Measurements from ENCODE around the gene ITGB6. TPM values are rescaled to one million over a fixed set of nuclear protein-coding genes. Genes with fewer than 3 reads are reported as not detected.

ITGB6 gene
- total RNA-seq, 6 donors from 2014 or later, result 52.6 to 124 (median 68.8) TPM

DNA sequence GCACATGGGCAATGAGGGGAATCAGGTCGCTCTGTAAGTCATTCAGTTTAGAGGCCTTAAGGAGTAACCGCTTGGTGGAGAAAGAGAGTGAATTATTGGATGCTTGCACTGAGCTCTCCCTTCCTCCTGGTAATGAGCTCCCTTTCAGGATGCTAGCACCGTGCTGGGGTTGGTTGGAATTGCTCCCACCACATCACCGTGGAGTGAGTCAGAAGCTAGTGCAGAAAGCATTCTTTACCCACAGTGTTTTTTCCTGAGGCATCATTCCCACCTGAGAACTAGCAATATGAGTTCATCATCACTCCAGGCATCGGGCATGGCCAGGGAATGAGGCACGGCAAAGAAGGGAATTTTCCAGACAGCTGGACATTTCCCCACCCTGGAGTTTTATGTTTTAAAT, 57.6 kb downstream of the ITGB6 start:
- no peaks in the 10 kb centered on the region for H3K36me3 ChIP-seq
- DNase-seq (no peak), ATAC-seq (ENCODE audit: low FRiP score in 2 of 2) (no peak)
- H3K27ac ChIP-seq, result peak overlapping the region in 3 of 4 donors; percentile 4 to 35 (median 33)
- 88 to 92% methylated on average over 6 of the region's 6 CpGs for WGBS, 2 donors
- peaks cover 4 to 16% (median 10%) of the 10 kb centered on the region in 4 donors for H3K4me1 ChIP-seq
- no peak overlapping the region for H3K4me3 ChIP-seq
- no peaks in the 10 kb centered on the region for H3K27me3 ChIP-seq
- H3K9me3 ChIP-seq, result no peaks in the 10 kb centered on the region
- no peak for TF ChIP-seq POLR2AphosphoS5 (IDR thresholded peaks at IDR 0.05)
- TF ChIP-seq, protein P1, sequence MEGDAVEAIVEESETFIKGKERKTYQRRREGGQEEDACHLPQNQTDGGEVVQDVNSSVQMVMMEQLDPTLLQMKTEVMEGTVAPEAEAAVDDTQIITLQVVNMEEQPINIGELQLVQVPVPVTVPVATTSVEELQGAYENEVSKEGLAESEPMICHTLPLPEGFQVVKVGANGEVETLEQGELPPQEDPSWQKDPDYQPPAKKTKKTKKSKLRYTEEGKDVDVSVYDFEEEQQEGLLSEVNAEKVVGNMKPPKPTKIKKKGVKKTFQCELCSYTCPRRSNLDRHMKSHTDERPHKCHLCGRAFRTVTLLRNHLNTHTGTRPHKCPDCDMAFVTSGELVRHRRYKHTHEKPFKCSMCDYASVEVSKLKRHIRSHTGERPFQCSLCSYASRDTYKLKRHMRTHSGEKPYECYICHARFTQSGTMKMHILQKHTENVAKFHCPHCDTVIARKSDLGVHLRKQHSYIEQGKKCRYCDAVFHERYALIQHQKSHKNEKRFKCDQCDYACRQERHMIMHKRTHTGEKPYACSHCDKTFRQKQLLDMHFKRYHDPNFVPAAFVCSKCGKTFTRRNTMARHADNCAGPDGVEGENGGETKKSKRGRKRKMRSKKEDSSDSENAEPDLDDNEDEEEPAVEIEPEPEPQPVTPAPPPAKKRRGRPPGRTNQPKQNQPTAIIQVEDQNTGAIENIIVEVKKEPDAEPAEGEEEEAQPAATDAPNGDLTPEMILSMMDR (IDR thresholded peaks at IDR 0.05), result no peak
- TF ChIP-seq POLR2A (IDR thresholded peaks at IDR 0.05), result no peak
- TF ChIP-seq EP300 (IDR thresholded peaks at IDR 0.05), result no peak

DNA sequence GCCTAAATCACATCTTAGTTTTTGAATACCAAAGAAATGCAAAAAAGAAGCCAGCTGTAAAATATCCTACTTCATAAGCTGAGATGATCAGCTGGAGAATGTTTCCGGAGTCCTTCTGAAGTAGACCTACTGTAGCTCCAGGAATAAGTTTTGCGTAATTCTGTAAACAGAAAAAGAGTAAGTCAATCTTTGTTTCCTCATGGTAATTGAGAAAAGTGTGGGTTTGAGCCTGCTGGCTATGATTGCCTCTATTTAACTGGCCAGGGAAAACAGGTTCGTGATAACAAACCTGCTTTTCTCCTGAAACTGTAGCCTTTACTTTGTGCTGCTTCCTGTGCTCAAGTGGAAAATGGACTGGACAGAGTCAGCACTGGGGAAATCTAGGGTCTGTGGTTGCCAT, 58.2 kb downstream of the ITGB6 start:
- TF ChIP-seq EP300 (IDR thresholded peaks at IDR 0.05) (peak in 1 of 4 donors; percentile 20), POLR2AphosphoS5 (IDR thresholded peaks at IDR 0.05) (no peak)
- peak overlapping the region in 2 of 4 donors; percentile 4 to 33 for H3K27ac ChIP-seq
- ATAC-seq (ENCODE audit: low FRiP score in 2 of 2), result peak in 1 of 2 donors; percentile 14
- H3K36me3 ChIP-seq, result peaks cover 0 to 3% (median 0%) of the 10 kb centered on the region in 4 donors
- peaks cover 4 to 16% (median 10%) of the 10 kb centered on the region in 4 donors for H3K4me1 ChIP-seq
- 40 to 41% methylated on average over 3 of the region's 3 CpGs for WGBS, 2 donors
- no peak overlapping the region for H3K4me3 ChIP-seq
- H3K9me3 ChIP-seq, result no peaks in the 10 kb centered on the region
- no peaks in the 10 kb centered on the region for H3K27me3 ChIP-seq
- peak in 1 of 2 donors; percentile 29 for DNase-seq

DNA sequence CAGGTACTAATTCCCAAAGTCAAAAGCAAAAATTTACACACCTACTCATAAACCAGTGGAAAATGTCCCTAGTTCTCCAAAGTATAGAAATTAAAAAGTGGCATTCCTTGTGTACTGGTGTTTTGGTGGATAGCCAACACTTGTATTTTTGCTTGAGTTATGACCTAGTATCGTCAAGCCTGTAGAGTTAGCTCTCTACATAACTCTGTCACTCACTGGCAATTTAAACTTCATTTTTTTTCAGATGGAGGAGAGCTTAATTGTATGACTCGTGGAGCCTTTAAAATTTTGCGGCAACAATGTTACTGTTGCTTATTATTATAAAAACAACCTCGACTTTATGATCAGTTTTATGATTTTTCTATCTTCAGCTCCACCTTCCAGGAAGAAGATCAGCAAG, 58.7 kb downstream of the ITGB6 start:
- no peaks in the 10 kb centered on the region for H3K27me3 ChIP-seq
- no peak overlapping the region for H3K4me3 ChIP-seq
- TF ChIP-seq, protein P1 (IDR thresholded peaks at IDR 0.05), result no peak
- TF ChIP-seq POLR2AphosphoS5 (IDR thresholded peaks at IDR 0.05), result no peak
- TF ChIP-seq EP300 (IDR thresholded peaks at IDR 0.05), result no peak
- no peak for TF ChIP-seq POLR2A (IDR thresholded peaks at IDR 0.05)
- 52 to 57% methylated on average over 4 of the region's 4 CpGs for WGBS, 2 donors
- peaks cover 4 to 16% (median 10%) of the 10 kb centered on the region in 4 donors for H3K4me1 ChIP-seq
- no peak for ATAC-seq (ENCODE audit: low FRiP score in 2 of 2)
- H3K9me3 ChIP-seq, result no peaks in the 10 kb centered on the region
- peak overlapping the region in 1 of 4 donors; percentile 4 for H3K27ac ChIP-seq
- peaks cover 0 to 3% (median 0%) of the 10 kb centered on the region in 4 donors for H3K36me3 ChIP-seq
- no peak for DNase-seq

- Histone ChIP-seq H3K27ac (no peak overlapping the region), H3K9me3 (no peaks in the 10 kb centered on the region), H3K27me3 (no peaks in the 10 kb centered on the region), H3K4me3 (no peak overlapping the region), H3K4me1 (peaks cover 4 to 16% (median 10%) of the 10 kb centered on the region in 4 donors), H3K36me3 (peaks cover 0 to 3% (median 0%) of the 10 kb centered on the region in 4 donors)
- 78 to 79% methylated on average over 4 of the region's 4 CpGs for WGBS, 2 donors
- DNase-seq (no peak), ATAC-seq (ENCODE audit: low FRiP score in 2 of 2) (peak in 1 of 2 donors; percentile 48)
- TF ChIP-seq POLR2AphosphoS5 (IDR thresholded peaks at IDR 0.05), result no peak
Measured at GRCh38 chr2:160140471-160140870, 59.6 kb downstream of the ITGB6 start.

DNA sequence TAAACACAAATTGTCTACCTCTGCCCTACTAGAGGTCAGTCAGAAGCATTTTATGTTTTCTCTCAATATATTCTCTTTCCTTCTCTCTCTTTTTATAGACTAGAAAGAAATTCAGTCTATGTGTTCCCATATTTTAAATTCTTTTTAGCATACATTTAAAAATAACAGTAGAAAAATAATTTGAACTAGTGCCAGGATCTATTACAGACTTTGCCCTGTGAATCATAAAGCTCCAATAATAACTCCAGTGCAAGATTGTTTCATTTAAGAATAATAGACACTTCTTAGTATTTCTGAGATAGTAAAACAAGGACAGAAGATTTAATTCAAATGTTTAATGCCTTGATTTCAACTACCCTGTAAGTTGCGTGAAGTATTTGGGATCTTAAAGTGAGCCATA, 60.1 kb downstream of the ITGB6 start:
- Histone ChIP-seq H3K36me3 (peaks cover 0 to 3% (median 0%) of the 10 kb centered on the region in 4 donors), H3K27ac (no peak overlapping the region), H3K4me1 (peaks cover 4 to 16% (median 10%) of the 10 kb centered on the region in 4 donors), H3K4me3 (no peak overlapping the region), H3K9me3 (no peaks in the 10 kb centered on the region), H3K27me3 (no peaks in the 10 kb centered on the region)
- 84 to 96% methylated on average over 1 of the region's 1 CpG for WGBS, 2 donors
- TF ChIP-seq, protein P1 (IDR thresholded peaks at IDR 0.05), result no peak
- TF ChIP-seq POLR2AphosphoS5 (IDR thresholded peaks at IDR 0.05), result no peak
- TF ChIP-seq POLR2A (IDR thresholded peaks at IDR 0.05), result no peak
- no peak for TF ChIP-seq EP300 (IDR thresholded peaks at IDR 0.05)
- no peak for ATAC-seq (ENCODE audit: low FRiP score in 2 of 2)
- DNase-seq, result no peak

DNA sequence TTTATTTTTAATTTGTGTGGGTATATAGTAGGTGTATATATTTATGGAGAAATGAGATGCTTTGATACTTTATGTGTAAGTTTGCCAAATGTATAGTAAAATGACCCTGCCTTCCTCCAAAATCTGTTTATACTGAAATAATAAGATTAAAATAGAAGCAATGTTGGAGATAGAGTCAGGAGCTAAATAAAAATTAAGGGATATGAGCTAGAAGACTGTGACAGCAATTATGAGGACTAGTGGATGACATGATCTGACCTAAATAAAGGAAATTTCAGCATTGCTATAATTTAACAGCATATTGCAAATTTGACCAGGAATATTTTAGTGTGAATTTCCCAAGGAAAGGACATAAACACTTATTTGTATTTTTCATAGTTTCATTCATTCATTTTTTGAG, 60.7 kb downstream of the ITGB6 start:
- no peak for DNase-seq
- Histone ChIP-seq H3K27me3 (no peaks in the 10 kb centered on the region), H3K36me3 (peaks cover 0 to 3% (median 0%) of the 10 kb centered on the region in 4 donors), H3K4me3 (no peak overlapping the region), H3K27ac (no peak overlapping the region), H3K4me1 (peaks cover 4 to 11% (median 8%) of the 10 kb centered on the region in 4 donors), H3K9me3 (no peaks in the 10 kb centered on the region)
- no peak for ATAC-seq (ENCODE audit: low FRiP score in 2 of 2)
- TF ChIP-seq POLR2AphosphoS5 (IDR thresholded peaks at IDR 0.05) (no peak), EP300 (IDR thresholded peaks at IDR 0.05) (no peak), POLR2A (IDR thresholded peaks at IDR 0.05) (no peak)
- TF ChIP-seq, protein P1 (IDR thresholded peaks at IDR 0.05), result no peak
